ENCODE measurements around the gene CFAP74. TPM values are rescaled to one million over a fixed set of nuclear protein-coding genes. Genes with fewer than 3 reads are reported as not detected.

CFAP74 gene
- total RNA-seq, 1 experiment from 2014 or later: not detected

DNA sequence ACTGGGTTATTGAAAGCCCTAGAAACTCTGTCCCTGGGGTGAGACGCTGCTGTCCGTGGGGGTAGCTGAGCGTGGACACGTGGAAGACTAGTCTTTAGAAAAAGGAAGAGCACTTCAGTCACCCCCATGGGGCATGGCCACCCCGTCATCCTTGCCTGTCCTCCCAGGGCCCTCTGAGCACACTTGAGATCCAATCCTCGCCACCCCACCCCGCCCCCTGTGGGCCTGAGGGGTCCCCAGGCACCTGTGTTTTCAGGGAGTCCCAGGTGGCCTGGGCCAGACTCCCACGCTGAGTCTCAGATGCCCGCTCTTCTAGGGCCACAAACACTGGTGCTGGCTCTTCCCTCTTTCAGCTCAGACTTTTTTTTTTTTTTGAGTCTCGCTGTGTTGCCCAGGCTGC lies 49.2 kb upstream of the CFAP74 start:
- DNase-seq (no peak), ATAC-seq (no peak)
- peaks cover 38% of the 10 kb centered on the region for H3K79me2 ChIP-seq (ENCODE audit: low read length)
- H2AFZ ChIP-seq (ENCODE audit: low read length): no peak overlapping the region
- H3K27me3 ChIP-seq (ENCODE audit: low read length): no peaks in the 10 kb centered on the region
- POLR2A ChIA-PET (ENCODE audit: unreplicated experiment): no interaction called here
- H3K27ac ChIP-seq (ENCODE audit: low read length): no peak overlapping the region
- H3K9me2 ChIP-seq (replicated peaks; ENCODE audit: low read length): no peaks in the 10 kb centered on the region
- no peaks in the 10 kb centered on the region for H4K20me1 ChIP-seq (ENCODE audit: low read length)
- TF ChIP-seq EZH2 (IDR thresholded peaks at IDR 0.05; ENCODE audit: low read length, unreplicated experiment): no peak
- no peak for TF ChIP-seq EZH2phosphoT487 (IDR thresholded peaks at IDR 0.05; ENCODE audit: borderline replicate concordance, low read length)
- TF ChIP-seq, protein P1, sequence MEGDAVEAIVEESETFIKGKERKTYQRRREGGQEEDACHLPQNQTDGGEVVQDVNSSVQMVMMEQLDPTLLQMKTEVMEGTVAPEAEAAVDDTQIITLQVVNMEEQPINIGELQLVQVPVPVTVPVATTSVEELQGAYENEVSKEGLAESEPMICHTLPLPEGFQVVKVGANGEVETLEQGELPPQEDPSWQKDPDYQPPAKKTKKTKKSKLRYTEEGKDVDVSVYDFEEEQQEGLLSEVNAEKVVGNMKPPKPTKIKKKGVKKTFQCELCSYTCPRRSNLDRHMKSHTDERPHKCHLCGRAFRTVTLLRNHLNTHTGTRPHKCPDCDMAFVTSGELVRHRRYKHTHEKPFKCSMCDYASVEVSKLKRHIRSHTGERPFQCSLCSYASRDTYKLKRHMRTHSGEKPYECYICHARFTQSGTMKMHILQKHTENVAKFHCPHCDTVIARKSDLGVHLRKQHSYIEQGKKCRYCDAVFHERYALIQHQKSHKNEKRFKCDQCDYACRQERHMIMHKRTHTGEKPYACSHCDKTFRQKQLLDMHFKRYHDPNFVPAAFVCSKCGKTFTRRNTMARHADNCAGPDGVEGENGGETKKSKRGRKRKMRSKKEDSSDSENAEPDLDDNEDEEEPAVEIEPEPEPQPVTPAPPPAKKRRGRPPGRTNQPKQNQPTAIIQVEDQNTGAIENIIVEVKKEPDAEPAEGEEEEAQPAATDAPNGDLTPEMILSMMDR (conservative IDR thresholded peaks at IDR 0.05; ENCODE audit: low read depth, low read length): no peak
- no peaks in the 10 kb centered on the region for H3F3A ChIP-seq (ENCODE audit: low read length, unreplicated experiment)
- H3K9me3 ChIP-seq (ENCODE audit: low read length): no peaks in the 10 kb centered on the region
- H3K4me3 ChIP-seq (ENCODE audit: low read length): no peak overlapping the region
- no TSS peak for BruUV-seq (replicated peaks)
- H3K4me1 ChIP-seq (ENCODE audit: insufficient read depth, low read length): peaks cover 15% of the 10 kb centered on the region
- H3K4me2 ChIP-seq (ENCODE audit: low read length): no peak overlapping the region
- intact Hi-C loops (cut with micrococcal nuclease): no loop called here
- peaks cover 16% of the 10 kb centered on the region; the same call in 1 of the 2 replicates for H3K36me3 ChIP-seq (ENCODE audit: low read depth, low read length)
- CTCF ChIA-PET: no interaction called here
- no peak overlapping the region for H3K9ac ChIP-seq (ENCODE audit: low read length)

DNA sequence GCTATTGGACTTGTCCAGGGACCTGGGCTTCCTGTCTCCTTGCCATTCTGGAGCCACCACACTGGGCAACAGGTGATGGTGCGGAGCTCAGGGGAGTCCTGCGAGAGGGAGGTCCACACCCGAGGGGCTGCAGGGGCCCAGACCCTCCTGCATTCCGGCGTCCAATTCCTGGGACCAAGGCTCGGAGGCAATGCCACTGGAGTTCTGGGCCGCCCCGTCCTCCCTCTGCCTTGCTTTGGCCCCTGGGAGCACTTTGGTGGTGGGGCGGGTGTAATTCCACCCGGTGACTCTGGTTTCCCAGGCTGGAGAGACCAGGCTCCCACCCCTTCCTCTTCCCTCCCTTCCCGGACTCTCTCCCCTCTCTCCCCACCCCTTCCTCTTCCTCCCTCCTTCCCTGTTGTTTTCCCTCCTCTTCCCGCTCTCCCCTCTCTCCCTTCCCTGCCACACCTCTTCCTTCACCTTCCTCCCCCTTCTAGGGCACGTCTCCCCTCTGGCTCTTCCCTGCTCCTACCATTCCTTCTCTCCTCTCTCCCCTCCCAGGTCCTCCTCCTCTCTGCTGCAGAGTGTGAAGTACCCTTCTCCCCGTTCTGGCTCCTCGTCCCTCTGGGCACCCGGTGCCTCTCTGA lies 48.6 kb upstream of the CFAP74 start:
- ChIA-PET CTCF (no interaction called here), POLR2A (ENCODE audit: unreplicated experiment) (no interaction called here)
- Histone ChIP-seq H3K4me3 (ENCODE audit: low read length) (peak overlapping the region; percentile 90; the same call in 1 of the 2 replicates), H3K9me2 (replicated peaks; ENCODE audit: low read length) (no peaks in the 10 kb centered on the region), H3K36me3 (ENCODE audit: low read depth, low read length) (peaks cover 14% of the 10 kb centered on the region; the same call in 1 of the 2 replicates), H3K9ac (ENCODE audit: low read length) (no peak overlapping the region), H3K79me2 (ENCODE audit: low read length) (peaks cover 38% of the 10 kb centered on the region), H3K27me3 (ENCODE audit: low read length) (no peaks in the 10 kb centered on the region), H2AFZ (ENCODE audit: low read length) (no peak overlapping the region), H3K4me1 (ENCODE audit: insufficient read depth, low read length) (peaks cover 15% of the 10 kb centered on the region), H3K4me2 (ENCODE audit: low read length) (peak overlapping the region; percentile 96), H3F3A (ENCODE audit: low read length, unreplicated experiment) (no peaks in the 10 kb centered on the region), H4K20me1 (ENCODE audit: low read length) (no peaks in the 10 kb centered on the region), H3K27ac (ENCODE audit: low read length) (no peak overlapping the region), H3K9me3 (ENCODE audit: low read length) (no peaks in the 10 kb centered on the region)
- ATAC-seq (no peak), DNase-seq (no peak)
- no peak for TF ChIP-seq EZH2 (IDR thresholded peaks at IDR 0.05; ENCODE audit: low read length, unreplicated experiment)
- no peak for TF ChIP-seq EZH2phosphoT487 (IDR thresholded peaks at IDR 0.05; ENCODE audit: borderline replicate concordance, low read length)
- TF ChIP-seq, protein P1 (conservative IDR thresholded peaks at IDR 0.05; ENCODE audit: low read depth, low read length): no peak
- no TSS peak for BruUV-seq (replicated peaks)
- intact Hi-C loops (cut with micrococcal nuclease): no loop called here

Measured in PC-3 (cell line).